Skeletal muscle cell (primary cell): ENCODE measurements around the gene NHS.
"Not testable (repeated sequence)": the region's sequence is repeated elsewhere in the genome, so short reads cannot be mapped to it uniquely, and the experiment has no call there.

Experiments
- DNase-seq: peaks from one replicate; pipeline ENCODE4 v3.0.0-alpha.2; 2010; ENCODE audit warnings: low read depth
- H3K4me3 ChIP-seq: 2 replicates; pipeline ENCODE4 v1.5.1; 2011; ENCODE audit warnings: low read depth, mild to moderate bottlenecking, control low read depth, low read length, moderate library complexity

The NHS gene

GRCh38 chrX:17440836-17441235 lies 65.8 kb downstream of the NHS start:
- no peak for DNase-seq
- H3K4me3 ChIP-seq, result no peak overlapping the region

- no peak for DNase-seq
- no peak overlapping the region for H3K4me3 ChIP-seq
Observed at GRCh38 chrX:17441965-17442364, 67.0 kb downstream of the NHS start.

GRCh38 chrX:17442898-17443297 lies 67.9 kb downstream of the NHS start:
- no peak for DNase-seq
- H3K4me3 ChIP-seq, result no peak overlapping the region

GRCh38 chrX:17443556-17443955 lies 68.6 kb downstream of the NHS start:
- no peak overlapping the region for H3K4me3 ChIP-seq
- no peak for DNase-seq

- not testable (repeated sequence) for DNase-seq, H3K4me3 ChIP-seq
Observed at GRCh38 chrX:17446269-17446668, 71.3 kb downstream of the NHS start.

GRCh38 chrX:17448188-17448587 lies 73.2 kb downstream of the NHS start:
- H3K4me3 ChIP-seq, result no peak overlapping the region
- DNase-seq, result no peak

- no peak for DNase-seq
- no peak overlapping the region for H3K4me3 ChIP-seq
Observed at GRCh38 chrX:17449866-17450265, 74.9 kb downstream of the NHS start.

- H3K4me3 ChIP-seq, result no peak overlapping the region
- DNase-seq, result no peak
Observed at GRCh38 chrX:17453788-17454187, 78.8 kb downstream of the NHS start.

GRCh38 chrX:17456526-17456925 lies 81.5 kb downstream of the NHS start:
- DNase-seq, result no peak
- no peak overlapping the region for H3K4me3 ChIP-seq

- no peak overlapping the region for H3K4me3 ChIP-seq
- DNase-seq, result no peak
Observed at GRCh38 chrX:17459008-17459611, 84.1 kb downstream of the NHS start.

GRCh38 chrX:17459661-17460060 lies 84.7 kb downstream of the NHS start:
- no peak for DNase-seq
- no peak overlapping the region for H3K4me3 ChIP-seq

- H3K4me3 ChIP-seq, result no peak overlapping the region
- no peak for DNase-seq
Observed at GRCh38 chrX:17462881-17463280, 87.9 kb downstream of the NHS start.

- no peak overlapping the region for H3K4me3 ChIP-seq
- no peak for DNase-seq
Observed at GRCh38 chrX:17464194-17464593, 89.2 kb downstream of the NHS start.

- DNase-seq, result no peak
- H3K4me3 ChIP-seq, result no peak overlapping the region
Observed at GRCh38 chrX:17465201-17465600, 90.2 kb downstream of the NHS start.

GRCh38 chrX:17465802-17466201 lies 90.8 kb downstream of the NHS start:
- no peak for DNase-seq
- no peak overlapping the region for H3K4me3 ChIP-seq

GRCh38 chrX:17470136-17470535 lies 95.1 kb downstream of the NHS start:
- no peak overlapping the region for H3K4me3 ChIP-seq
- no peak for DNase-seq

GRCh38 chrX:17471121-17471520 lies 96.1 kb downstream of the NHS start:
- DNase-seq, result no peak

GRCh38 chrX:17471861-17472260 lies 96.9 kb downstream of the NHS start:
- H3K4me3 ChIP-seq, result no peak overlapping the region
- DNase-seq, result no peak

More at GRCh38 chrX:17471121-17471520, 96.1 kb downstream of the NHS start:
- no peak overlapping the region for H3K4me3 ChIP-seq

- no peak for DNase-seq
- H3K4me3 ChIP-seq, result no peak overlapping the region
Observed at GRCh38 chrX:17472424-17472823, 97.4 kb downstream of the NHS start.

GRCh38 chrX:17473021-17473420 lies 98.0 kb downstream of the NHS start:
- no peak overlapping the region for H3K4me3 ChIP-seq
- no peak for DNase-seq

GRCh38 chrX:17474892-17475291 lies 99.9 kb downstream of the NHS start:
- peak; percentile 47 for DNase-seq

More at GRCh38 chrX:17474892-17475291, 99.9 kb downstream of the NHS start:
- no peak overlapping the region for H3K4me3 ChIP-seq
